Fibroblast of the aortic adventitia (primary cell): ENCODE measurements around the gene ARFGAP1. TPM values are rescaled to one million over a fixed set of nuclear protein-coding genes. Genes with fewer than 3 reads are reported as not detected.

ENCODE experiments used
- DNase-seq: peaks from one replicate; pipeline ENCODE4 v3.0.0-alpha.2; 2010; ENCODE audit warnings: low read depth
- H3K4me3 ChIP-seq: 2 replicates; pipeline ENCODE4 v1.5.1; 2011; ENCODE audit warnings: low read depth, mild to moderate bottlenecking, control low read depth, low read length, moderate library complexity
- total RNA-seq: library from RNA; depleted of rRNA; stranded (reverse); fragments of >200 nt; gene quantifications from 2 replicates; pipeline ENCODE4 v1.2.3, GENCODE V29; 2012; ENCODE audit warnings: low replicate concordance
- TF ChIP-seq, protein P1 (sequence below): IDR thresholded peaks from 2 replicates; pipeline ENCODE4 v1.5.1; 2011; ENCODE audit warnings: mild to moderate bottlenecking, low read length, control low read depth, inconsistent platforms; ENCODE audit not compliant: insufficient read depth

The ARFGAP1 gene
- total RNA-seq, 1 donor: 45.5 TPM

DNA sequence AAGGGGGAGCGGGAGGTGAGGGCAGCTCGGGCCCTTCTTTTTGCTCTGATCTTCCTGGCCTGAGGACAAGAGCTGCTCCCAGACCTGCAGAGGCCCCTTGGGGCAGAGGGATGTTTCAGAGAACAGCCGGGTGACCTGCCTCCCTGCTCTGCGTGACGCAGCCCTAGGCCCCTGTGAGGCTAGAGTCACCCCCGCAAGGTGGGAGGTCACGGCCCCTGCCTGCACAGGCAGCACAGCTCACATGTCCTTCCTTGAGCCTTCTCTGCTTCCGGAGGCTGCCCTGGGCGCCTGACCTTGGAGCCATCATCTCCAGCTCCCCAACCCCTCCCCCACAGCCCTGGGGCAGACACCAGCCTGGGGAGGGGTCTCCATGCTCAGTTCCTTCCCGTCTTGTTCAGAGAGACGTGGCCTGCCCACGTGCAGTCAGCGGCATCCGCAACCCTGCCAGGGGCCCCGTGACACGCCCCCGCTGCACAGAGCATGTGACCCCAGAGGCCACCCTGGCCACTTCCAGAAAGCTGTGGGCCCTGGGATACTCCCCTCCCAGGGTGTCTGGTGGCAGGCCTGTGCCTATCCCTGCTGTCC, 37.1 kb upstream of the ARFGAP1 start, which contains the start of gene BIRC7:
Gene BIRC7, plus strand, starts transcription at position 507 of the 585 bp plus-strand sequence. CDS start 192 bp downstream, outside the sequence.
- DNase-seq: no peak
- TF ChIP-seq, protein P1, sequence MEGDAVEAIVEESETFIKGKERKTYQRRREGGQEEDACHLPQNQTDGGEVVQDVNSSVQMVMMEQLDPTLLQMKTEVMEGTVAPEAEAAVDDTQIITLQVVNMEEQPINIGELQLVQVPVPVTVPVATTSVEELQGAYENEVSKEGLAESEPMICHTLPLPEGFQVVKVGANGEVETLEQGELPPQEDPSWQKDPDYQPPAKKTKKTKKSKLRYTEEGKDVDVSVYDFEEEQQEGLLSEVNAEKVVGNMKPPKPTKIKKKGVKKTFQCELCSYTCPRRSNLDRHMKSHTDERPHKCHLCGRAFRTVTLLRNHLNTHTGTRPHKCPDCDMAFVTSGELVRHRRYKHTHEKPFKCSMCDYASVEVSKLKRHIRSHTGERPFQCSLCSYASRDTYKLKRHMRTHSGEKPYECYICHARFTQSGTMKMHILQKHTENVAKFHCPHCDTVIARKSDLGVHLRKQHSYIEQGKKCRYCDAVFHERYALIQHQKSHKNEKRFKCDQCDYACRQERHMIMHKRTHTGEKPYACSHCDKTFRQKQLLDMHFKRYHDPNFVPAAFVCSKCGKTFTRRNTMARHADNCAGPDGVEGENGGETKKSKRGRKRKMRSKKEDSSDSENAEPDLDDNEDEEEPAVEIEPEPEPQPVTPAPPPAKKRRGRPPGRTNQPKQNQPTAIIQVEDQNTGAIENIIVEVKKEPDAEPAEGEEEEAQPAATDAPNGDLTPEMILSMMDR: no peak
- H3K4me3 ChIP-seq: no peak within 1 kb of the TSS

GRCh38 chr20:63236116-63236837, 36.3 kb upstream of the ARFGAP1 start:
- no peak overlapping the region for H3K4me3 ChIP-seq
- TF ChIP-seq, protein P1: no peak
- DNase-seq: no peak

DNA sequence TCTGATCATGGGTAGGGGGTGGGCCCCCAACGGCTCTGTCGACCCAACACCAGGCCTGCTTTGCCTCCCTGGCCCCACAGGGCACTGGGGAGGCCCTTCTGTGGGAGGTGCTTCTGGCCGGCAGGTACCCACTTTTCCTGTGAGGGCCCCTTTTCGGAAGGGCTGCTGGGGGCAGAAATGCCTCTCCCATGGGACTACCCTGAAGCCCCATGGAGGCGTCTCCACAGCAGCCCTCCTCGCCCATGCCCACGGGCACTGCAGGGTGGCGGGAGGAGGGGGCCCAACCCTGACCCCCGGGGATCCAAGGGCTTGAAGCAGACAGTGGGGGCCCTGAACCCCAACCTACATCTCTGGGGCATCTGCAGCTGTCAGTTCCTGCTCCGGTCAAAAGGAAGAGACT, 34.6 kb upstream of the ARFGAP1 start:
- no peak overlapping the region for H3K4me3 ChIP-seq
- no peak for DNase-seq
- TF ChIP-seq, protein P1: no peak

DNA sequence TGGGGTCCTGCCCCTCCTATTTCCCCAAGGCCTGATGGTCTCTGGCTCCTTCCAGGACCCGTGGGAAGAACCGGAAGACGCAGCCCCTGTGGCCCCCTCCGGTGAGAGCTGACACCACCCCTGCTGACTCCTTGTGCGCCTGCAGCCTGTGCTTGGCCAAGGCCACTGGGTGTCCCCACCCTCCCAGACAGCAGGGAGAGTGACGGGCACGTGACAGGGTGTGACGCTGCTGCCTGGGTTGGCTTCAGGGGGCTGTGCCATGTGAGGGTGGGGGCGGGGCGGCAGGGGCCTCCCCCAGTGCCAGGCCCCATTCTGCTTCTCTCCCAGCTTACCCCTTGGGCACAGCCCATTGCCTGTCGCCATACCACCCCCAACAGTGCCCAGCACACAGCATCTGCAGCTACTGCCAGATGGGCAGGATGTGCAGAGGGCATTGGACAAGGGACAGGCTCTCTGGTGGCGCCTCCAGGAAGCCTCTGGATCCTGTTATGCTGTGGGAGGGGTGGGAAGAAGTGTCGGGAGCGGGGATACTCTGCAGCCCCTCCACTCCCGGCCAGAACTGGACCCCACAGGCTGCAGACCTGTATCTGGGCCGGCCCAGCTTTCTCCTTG, 34.0 kb upstream of the ARFGAP1 start:
- no peak for DNase-seq
- no peak overlapping the region for H3K4me3 ChIP-seq
- TF ChIP-seq, protein P1: no peak

DNA sequence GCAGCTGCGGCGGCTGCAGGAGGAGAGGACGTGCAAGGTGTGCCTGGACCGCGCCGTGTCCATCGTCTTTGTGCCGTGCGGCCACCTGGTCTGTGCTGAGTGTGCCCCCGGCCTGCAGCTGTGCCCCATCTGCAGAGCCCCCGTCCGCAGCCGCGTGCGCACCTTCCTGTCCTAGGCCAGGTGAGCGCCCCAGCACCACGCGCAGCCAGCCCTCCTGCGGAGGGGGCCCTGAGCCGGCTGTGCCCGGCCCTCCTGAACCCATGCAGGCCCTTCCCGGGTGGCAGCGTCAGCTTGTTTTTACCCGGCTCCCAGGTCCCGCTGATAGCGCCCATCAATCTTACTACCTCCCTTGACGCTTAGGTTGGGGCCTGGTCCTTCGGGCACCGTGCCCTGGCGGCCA, 33.2 kb upstream of the ARFGAP1 start:
- TF ChIP-seq, protein P1: no peak
- H3K4me3 ChIP-seq: no peak overlapping the region
- DNase-seq: no peak

DNA sequence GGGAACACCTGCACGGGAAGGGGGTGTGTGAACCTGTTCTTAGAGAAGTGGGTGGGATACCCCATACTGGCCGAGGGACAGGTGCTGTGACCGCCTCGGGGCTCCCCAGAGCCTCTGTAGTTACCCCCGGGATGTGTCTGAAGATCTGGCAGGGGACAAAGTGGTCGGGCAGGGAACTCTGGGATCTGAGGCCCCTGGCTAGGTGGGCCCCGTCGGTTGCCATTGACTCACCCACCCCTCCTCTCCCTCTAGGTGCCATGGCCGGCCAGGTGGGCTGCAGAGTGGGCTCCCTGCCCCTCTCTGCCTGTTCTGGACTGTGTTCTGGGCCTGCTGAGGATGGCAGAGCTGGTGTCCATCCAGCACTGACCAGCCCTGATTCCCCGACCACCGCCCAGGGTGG, 32.6 kb upstream of the ARFGAP1 start:
- no peak for DNase-seq
- no peak overlapping the region for H3K4me3 ChIP-seq
- TF ChIP-seq, protein P1: no peak
